ENCODE measurements around the gene MAGI2.

- TF ChIP-seq CTCF (IDR thresholded peaks at IDR 0.05; ENCODE audit: extremely low read depth in 1 of 2, insufficient read depth in 1 of 2, low read depth in 1 of 2, low read length in 2 of 2): no peak
- TF ChIP-seq, protein P1, sequence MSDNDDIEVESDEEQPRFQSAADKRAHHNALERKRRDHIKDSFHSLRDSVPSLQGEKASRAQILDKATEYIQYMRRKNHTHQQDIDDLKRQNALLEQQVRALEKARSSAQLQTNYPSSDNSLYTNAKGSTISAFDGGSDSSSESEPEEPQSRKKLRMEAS (IDR thresholded peaks at IDR 0.05; ENCODE audit: insufficient read depth, insufficient read length): no peak
Measured at GRCh38 chr7:78333530-78334425, 1119.7 kb downstream of the MAGI2 start.
